Measurements from ENCODE around the gene HOXC11.
A peak's percentile ranks its signal among the peaks of the same experiment; 100 is the strongest.

Gene HOXC11

DNA sequence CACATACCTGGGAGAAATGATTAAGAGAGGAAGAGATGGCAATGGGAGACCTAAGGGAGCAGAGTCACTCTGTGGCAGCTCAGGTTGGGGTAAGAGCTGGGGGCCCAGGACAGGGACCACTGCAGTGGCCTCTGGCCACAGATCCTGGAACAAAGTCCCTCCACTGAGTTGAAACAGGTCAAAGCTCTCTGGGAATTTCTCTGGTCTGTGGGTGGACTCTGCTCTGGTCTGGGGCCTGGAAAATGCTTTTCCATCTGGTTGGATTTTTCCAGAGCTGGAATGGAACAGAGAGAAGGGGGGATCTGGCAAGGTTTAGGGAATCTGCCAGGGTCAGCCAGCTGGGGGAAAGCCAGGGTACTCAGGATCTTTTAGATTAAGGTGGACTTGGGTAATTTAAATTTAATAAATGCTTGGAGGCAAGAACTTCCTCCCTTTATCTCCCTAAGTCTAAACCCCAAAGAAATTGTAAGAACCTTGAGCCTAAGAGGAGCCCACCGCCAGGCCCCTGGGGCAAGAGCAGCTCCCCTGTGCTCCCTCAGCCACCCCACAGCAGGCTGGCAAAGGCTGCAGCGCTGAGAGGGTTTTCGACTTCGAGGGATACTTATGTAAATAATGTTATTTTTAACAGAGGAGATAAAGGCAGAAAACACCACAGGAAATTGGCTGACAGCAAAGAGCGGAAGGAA is 15.8 kb downstream of the HOXC11 start:
- DNase-seq: no peak

DNA sequence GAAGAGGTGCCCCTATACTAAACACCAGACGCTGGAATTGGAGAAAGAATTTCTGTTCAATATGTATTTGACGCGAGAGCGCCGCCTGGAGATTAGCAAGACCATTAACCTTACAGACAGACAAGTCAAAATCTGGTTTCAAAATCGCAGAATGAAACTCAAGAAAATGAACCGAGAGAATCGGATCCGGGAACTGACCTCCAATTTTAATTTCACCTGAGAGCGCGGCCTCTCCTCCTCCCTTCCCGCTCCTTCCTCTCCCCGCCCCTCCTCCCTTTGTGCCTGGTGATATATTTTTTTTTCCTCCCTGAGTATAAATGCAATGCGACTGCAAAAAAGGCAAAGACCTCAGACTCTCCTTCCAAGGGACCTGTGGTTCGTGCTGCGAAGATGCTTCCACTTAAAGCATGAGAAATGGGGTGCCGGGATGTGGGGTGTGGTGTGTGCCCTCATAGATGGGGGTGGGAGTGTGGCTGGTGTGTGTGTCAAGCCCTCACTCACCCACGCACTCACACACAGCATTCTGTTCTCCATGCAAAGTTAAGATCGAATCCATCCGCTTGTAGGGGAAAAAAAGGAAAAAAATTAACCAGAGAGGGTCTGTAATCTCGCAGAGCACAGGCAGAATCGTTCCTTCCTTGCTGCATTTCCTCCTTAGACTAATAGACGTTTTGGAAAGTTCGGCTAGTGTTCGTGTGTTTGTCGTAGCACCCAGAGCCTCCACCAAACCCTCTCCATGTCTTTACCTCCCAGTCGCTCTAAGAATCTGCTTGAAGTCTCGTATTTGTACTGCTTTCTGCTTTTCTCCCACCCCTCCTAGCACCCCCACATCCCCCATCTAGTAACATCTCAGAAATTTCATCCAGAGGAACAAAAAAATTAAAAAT is 16.5 kb downstream of the HOXC11 start:
- DNase-seq: peak; percentile 42

DNA sequence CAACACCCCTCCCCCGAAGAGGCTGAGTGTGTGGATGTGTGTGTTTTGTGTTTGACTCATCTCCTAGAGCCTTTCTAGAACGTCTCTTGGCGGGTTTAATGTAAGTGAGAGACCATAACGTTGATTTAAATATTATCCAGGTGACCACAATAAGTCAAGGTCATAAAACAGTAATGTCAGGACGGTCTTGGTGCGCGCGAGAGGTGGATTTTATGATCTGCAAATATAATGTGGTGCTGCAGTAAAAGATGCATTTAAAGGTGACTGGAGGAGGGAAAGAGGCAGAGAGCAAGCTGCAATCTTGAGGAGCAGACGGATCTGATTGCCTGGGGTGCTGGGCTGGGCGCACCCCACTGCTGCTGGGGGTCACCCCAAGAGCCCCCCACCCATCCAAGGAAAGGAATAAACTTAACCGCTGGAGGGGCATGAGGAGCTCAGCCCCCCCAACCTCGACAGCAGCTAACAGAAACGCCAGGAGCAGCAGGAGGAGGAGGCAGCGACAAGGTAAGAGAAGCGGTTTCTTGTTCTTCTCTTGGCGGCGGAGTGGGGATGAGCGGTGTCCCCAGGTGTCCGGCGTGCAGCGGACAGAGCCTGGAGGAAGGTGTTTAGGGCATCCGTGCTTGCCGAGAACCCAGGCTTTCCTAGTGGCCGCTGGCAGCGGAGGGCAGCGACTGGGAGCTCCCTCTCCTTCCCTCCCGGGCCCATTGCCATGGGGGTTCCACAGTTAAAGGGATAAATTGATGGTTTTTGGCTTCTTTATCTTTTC is 17.6 kb downstream of the HOXC11 start:
- DNase-seq: no peak

DNA sequence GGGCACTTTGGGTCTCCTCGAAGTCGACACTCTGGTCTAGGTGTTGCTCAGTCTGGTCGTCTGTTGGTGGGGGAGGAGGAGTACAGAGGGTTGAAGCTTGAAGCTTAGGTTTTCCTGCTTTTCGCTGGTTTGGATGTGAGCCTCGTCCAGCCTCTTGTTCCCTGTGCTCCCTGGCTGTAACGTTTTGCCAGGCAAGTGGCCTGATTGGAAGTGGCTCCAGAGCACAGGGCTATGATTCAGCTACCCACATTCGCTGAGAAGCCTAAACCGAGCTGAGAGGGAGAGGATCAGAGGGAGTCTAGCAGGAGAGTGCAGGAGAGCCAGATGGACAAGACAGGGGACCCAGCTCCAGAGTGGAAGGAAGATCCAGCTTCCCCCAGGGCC is 18.1 kb downstream of the HOXC11 start:
- DNase-seq: no peak

GRCh38 chr12:53992377-53992889 is 19.5 kb downstream of the HOXC11 start:
- no peak for DNase-seq

DNA sequence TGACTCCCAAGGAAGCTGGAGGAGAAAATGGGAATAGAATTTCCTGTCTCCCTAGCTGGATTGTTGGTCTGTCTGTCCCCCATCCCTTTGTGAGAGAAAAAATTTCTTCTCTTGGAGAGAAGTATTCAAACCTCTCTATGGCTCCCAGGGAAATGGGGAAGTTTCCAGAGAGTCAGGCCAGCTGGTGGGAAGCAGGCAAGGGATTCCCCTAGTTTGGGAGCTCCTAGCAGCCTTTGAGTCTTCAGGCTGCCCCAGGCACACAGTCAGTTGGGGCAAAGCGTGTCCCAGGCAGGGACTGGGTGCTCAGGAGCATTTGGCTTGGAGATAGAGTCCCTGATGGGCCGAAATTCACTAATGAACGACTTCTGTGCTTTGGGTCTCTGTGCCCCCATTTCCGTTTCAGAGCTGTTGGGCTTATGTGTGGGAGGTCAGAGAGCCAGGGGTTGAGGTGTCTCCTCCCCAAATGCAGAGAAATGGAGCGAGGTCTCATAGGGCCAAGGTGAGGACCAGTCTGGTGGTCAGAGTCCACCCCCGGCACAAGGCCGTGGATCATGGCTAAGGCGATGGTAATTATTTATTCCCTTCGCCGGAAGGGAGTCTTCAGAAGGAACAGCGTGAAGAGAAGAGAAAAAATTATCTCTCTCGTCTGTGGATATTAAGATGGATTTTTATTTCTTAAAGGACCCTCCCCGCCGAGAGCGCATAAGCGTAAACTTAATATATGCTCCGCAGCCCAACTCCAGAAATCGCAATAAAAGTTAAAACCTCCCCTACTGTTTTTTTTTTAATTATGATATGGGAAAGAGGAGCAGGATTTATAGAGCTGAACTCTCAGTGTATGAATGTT is 20.5 kb downstream of the HOXC11 start:
- DNase-seq: no peak

- no peak for DNase-seq
Observed at GRCh38 chr12:53994009-53994263, 21.0 kb downstream of the HOXC11 start.

DNA sequence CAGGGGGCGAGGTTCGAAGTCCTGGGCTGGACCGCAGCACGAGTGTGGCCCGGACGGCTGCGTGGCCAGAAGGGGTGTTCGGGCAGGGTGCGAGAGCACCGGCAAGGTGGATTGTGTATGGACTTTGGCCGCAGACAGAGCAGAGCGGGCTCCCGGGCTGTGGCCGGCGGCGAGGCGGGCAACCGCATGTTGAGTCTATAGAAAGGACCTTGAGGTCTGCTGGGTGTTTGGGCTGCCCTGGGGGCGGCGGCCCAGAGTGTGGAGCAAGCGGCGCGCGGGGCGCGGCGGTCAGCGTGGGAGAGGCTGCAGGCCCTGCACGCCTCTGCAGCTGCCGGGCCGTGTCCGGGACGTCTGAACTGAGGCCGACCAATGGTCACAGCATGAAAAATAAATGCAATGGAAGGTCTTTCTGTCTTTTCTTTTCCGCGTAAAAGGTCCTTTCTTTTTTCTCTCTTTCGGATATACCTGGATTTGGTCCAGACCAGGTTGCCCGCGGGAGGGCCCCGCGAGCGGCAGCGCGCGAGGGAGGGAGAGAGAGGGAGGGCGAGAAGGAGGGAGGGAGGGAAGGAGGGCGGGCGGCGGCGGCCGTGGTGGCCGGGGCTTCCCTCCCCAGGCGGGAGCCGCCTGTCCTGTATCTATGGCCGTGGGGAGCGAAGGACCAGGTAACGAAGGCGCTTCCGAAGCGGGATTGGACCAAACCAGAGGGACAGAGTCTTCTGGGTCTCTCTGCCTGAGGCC is 21.5 kb downstream of the HOXC11 start:
- DNase-seq: no peak

GRCh38 chr12:53995002-53995377 is 22.1 kb downstream of the HOXC11 start:
- no peak for DNase-seq

DNA sequence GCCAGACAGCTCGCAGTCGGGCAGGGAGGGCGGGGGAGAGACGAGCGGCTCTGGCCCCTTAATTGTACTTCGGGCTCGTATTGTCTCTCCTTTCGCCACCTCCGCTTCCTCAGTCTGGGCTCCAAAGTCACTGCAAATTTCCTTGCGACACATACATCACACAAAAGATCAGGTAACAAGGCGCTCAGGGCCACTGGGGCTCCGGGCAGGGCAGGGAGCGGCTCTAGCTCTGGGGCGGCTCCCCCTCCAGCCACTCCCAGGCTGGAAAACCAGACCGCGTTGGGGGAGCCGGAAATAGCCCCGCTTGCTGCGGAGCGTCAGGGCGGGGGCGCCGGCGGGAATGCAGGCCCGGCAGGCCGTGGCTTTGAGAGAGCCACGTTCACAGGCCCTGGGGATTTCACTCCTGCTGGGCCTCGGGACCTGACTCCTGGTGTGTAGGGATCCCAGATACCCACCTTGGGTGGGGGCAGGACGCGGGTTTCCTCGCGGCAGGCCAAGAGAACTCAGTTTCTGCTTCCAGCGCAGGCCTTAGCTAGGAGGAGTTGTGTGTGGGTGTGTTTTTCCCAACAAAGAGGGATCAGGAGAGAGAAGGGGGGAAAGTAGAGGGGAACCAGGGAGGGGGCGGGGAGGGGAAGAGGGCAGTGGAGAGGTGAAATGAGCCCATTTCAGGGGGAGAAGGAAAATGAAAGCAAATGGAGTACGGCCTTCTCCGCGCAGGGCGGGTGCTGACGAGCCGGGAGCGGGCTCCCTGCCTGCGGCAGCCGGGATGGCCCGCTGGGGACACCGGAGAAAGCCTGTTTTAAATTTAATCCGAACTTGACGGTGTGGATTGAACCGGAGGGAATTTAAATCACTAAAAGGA is 22.7 kb downstream of the HOXC11 start:
- no peak for DNase-seq

DNA sequence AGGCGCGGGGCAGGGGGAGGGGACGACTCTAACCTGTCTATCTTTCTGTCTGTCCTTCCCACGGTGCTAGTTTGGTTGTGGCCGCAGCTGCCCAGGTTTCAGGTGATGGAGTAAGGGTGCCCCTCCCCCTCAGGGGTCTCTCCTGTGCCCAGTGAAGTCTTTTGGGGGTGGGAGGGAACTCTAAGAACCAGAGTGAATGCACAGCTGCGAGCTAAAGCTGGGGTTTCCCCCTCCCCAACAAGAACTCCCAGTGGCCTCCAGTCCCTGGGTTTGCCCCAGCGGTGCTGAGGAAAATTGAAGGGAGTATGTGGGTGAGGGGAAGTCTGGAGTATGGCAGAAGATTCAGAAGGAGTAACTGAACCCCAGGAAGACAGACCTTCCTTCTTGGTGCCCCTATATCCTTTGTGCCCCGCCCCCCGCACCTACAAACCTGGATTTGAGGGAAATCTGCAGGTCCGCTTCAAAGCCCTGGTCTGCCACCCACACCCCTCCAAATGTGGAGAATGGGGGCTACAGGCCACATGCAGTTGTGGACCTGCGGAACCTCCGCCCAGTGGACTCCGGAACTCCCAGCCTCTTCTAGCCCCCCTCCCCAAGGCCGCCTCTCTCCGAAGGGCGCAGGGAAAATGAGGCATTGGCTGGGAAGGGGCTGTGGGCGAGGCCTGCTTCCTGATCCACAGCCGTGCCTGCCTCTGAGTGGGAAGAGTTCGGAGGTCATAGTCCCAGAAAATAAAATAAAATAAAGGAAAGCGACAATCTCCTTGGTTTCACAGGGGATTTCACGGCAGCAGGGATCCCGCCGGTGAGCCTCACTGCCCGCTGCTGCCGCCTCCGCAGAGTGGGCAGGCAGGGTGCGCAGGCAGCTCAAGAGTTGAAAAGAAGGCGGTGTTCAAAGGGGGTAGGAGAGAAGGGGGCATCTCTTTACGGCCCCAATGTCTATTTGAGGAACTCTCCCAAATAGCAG is 23.6 kb downstream of the HOXC11 start:
- DNase-seq: no peak

GRCh38 chr12:53997204-53998109 is 24.5 kb downstream of the HOXC11 start:
- DNase-seq: no peak

DNA sequence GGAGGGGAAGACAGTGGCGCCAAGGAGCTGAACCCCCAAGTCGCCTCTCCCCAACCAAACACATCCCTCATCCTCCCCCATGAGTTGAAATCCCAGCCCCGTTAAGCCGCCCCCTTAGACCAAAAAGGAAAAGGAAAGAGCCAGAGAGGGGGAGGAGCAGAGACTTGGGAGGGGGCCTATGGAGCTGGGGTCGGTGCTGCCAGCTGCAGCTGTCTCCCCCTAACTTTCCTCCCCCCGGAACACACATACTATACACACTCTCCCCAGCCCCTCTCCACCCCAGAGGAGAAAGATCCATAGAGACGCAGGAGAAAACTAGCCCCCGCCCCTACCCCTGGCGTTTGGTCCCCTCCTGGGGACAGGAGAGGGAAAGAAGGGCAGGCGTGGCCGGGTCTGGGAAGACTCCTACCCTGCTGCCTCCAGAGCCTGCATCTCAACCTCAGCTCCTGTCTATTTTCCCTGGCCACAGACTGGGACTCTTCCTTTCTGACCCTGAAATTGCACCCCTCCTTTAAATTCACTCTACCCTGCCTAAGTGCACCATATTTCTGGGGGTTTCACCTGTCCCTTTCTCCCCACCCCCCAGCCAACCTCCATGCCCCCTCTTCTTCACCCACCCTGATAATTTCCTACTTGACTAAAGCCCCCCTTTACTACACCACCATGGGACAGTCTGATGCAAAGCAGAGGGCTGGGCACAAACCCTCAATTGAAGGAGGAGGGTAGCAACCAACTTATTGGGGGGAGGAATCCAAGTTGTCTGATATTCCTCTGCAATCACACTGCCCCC is 25.4 kb downstream of the HOXC11 start:
- no peak for DNase-seq

DNA sequence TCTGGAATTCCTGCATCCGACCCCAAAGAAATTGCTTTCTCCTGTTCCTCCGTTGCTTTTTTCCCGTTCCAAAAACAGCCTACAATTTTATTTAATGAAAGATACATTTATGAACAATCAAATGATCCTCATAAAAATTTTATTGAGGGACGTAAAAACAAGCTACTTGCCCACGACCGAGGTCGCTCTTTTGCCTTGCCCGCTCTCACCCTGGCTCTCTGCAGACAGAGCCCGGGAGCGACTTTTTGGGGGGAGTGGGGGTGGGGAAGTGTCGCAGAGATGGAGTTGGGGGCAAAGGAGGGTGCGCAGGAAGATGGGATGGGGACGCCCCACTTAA is 25.9 kb downstream of the HOXC11 start:
- DNase-seq: no peak

DNA sequence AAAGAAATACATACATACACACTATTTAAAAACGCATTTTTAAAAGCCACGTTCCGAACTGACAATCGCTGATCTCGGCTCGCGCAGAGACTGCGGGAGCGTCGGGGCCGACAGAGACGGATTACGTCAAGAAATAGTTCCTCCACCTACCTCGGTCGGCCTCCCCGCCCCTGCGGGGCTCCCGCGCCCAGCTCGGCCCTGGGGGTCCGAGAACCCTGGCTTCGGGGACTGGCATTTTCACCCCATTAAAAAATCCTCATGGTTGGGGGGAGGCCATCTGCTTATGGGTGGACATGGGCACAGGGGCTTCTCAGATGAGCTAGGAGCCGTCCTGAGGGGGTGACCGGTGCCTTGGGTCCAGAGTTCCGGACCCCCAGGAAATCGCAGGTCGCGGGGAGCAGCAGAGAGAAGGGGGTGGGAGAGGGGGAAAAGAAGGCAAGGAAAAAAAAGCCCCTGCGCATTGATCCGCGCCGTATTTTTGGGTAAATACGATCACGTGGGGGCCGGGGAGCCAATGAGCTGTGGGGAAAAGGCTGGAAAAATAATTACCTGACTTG is 26.7 kb downstream of the HOXC11 start:
- DNase-seq: peak; percentile 28

DNA sequence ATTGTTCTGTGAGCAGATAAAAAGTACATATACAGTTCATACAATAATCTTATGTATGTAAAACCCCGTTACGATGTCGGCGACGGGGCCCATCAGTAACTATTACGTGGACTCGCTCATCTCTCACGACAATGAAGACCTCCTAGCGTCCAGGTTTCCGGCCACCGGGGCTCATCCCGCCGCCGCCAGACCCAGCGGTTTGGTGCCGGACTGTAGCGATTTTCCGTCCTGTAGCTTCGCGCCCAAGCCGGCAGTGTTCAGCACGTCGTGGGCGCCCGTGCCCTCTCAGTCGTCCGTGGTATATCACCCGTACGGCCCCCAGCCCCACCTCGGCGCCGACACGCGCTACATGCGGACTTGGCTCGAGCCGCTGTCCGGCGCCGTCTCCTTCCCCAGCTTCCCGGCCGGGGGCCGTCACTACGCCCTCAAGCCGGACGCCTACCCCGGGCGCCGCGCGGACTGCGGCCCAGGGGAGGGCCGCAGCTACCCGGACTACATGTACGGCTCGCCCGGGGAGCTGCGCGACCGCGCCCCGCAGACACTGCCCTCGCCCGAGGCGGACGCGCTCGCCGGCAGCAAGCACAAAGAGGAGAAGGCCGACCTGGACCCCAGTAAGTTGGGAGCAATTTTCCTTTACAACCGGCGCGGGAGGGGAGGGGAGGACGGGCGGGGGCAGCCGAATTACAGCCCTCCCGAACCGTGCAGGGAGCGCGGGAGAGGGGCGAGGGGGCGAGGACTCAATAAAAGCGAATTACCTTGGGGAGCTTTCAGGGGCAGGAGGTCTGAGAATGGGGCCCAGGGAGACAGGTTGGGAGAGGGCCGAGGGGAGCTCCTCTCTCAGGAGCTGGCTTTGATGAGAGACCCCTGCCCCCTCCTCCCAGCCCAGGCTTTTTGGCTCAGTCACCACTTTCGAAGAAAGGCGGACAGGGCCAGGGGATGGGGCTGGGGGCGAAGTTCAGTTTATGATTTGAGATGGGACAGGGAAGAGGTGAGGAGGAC is 27.5 kb downstream of the HOXC11 start, which contains the start of gene HOXC9:
HOXC9 (plus strand) TSS at position 46 of the 999 bp plus-strand sequence; CDS start at position 74, 28 bp downstream.
- DNase-seq: no peak

All from NCI-H446 treated with DMSO at 0.1 percent for 48 hours (cell line).